Activated naive CD8-positive, alpha-beta T cell treated with anti-CD3 and anti-CD28 coated beads, Interleukin-2, amount 50 U/mL, for 16 hours (primary cell): ENCODE results near the gene NABP2.
A peak's percentile ranks its signal among the peaks of the same experiment; 100 is the strongest.
"Not testable (repeated sequence)": the region's sequence is repeated elsewhere in the genome, so short reads cannot be mapped to it uniquely, and the experiment has no call there.

Experiments
- DNase-seq: peaks from one replicate; pipeline ENCODE4 v3.0.0-alpha.2; 2020; ENCODE audit warnings: low read depth, low spot score

NABP2 gene

GRCh38 chr12:56224102-56224701, at the start of gene NABP2:
Gene NABP2, plus strand, starts transcription at chr12:56224342. Its CDS starts 515 bp downstream, at chr12:56224857.
- peak; percentile 89 for DNase-seq

DNA sequence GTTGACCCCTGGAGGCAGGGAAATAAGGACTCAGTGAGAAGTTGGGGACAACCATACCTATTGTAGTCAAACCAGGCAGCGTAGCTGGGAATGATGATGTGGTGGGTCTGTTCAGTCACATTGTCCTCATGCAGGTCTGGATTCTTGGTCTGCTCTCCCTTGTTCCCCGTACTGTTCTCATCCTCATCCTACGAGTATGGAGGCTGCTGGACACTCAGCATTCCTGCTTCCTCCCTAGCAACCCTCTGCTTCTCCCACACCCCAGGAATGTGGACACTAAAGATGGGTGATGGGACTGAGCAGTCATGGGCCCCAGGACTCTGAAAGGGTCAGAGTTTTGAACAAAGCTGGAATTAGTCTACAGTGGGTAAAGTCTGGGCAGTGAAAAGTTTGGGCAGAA, 45.8 kb upstream of the NABP2 start:
- DNase-seq: no peak

GRCh38 chr12:56186957-56187356, 37.2 kb upstream of the NABP2 start:
- DNase-seq: no peak

DNA sequence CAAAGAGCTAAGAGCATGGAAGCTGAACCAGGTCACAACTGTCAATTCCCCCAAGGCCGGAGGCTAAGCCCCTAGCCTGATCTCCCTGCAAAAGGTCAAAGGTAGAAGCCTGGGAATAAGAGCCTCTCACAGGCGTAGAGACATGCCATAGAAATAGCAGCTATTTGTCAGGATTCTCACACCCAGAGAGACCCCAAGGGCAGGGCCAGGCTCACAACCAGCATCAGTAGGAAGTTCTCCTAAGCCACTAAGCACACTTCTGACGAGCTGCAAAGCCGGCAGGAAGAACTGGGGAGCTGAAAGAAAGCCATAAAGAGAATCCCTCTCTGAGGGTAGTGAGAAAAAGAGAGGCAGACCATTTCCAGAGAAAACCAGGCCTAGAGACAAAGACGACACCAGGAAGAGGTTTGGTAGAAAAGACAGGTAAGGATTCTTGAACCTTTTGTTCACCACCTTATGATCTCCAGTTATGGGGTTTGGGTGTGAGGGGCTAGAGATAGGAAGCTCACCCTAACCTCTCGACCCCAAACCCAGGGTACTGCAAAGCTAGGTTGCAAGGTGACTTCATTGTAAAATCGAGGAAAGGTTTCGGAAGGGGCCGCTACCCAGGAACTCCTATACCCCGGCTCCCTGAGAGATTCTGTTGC, 35.9 kb upstream of the NABP2 start:
- no peak for DNase-seq

DNA sequence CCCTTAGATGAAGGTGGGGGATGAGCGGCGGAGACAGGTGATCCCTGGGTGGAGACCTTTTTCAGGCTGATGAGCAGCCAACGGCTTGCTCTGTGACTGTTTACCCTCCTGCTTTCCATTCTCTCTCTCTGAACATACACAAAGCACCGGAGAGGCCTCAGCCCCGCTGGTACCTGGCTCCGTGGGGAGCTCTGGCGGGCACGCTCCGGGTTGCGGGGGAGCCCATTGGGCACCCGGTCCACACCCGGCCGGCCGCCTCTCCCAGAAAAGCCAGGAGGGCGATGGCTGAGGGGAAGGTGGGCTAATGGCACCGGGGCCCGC, 35.4 kb upstream of the NABP2 start:
- DNase-seq: no peak

- peak; percentile 65 for DNase-seq
Measured at GRCh38 chr12:56189099-56189917, 34.8 kb upstream of the NABP2 start, which contains the start of gene SMARCC2. Gene SMARCC2, minus strand, starts transcription at chr12:56189483. Its CDS starts 22 bp downstream, at chr12:56189461.

- peak; percentile 69 for DNase-seq
Measured at GRCh38 chr12:56189918-56190694, 34.0 kb upstream of the NABP2 start.

DNA sequence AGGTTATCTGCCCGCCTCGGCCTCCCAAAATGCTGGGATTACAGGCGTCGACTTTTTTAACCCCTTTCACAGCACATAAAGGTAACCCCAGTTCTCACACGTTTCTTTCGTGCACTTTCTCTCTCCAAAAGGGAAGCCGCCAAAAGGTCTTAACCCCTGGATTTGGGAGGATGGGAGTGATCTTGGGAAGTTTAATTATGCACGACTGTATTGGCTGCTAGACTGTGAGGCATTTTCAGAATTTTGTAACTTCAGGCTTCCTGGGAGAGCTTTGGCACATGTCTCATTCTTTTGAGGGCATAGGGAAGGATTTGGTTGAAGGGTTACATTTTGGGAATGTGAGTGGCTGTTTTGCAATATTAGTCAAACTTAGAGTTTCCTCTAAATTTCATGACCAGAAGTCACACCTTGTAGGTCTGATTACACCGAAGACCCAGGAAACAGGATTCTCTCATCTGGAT, 33.4 kb upstream of the NABP2 start:
- no peak for DNase-seq

DNA sequence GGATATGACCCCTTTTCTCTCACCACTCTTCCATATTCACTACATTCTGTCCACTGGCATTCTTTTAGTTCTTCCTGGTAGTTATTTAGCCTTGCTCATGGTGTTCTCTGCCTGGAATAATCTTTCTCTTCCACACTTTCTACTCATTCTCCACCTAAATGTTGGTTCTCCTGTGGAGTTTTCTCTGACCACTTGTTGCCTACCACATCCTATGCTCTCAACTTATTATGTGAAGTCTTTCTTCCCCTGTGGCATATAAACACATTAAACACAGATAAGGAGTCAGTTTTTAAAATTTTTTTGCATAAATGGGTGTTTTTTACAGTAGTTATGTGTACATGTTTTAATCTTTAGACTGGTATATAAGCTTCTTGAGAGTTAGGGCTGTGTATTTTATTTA, 31.6 kb upstream of the NABP2 start:
- no peak for DNase-seq

DNA sequence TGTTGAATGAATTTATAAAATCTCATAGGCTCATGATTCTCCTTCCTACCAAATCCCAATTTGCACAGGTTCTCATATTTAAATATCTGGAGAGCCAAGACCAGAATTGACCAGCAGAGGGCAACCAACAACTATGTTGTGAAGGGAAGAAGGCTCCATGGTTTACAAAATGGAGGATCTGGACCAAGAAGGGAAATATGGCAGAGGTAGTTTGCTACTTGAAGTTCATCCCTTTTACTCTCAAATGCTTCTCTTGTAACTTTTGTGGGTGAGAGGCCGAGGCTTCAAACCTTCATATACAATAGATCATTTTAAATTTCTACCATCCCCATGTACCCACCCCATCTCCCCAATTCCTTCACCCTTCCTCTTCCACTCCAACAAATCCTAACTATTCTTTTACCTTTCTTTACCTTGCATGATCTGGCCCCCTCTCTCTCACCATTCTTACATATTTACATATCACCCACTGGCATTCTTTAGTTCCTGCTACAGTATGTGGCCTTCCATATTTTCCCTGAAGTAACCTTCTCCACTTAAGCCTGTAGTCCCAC, 31.0 kb upstream of the NABP2 start:
- DNase-seq: peak; percentile 46

GRCh38 chr12:56196818-56197550, 27.2 kb upstream of the NABP2 start:
- DNase-seq: not testable (repeated sequence)

DNA sequence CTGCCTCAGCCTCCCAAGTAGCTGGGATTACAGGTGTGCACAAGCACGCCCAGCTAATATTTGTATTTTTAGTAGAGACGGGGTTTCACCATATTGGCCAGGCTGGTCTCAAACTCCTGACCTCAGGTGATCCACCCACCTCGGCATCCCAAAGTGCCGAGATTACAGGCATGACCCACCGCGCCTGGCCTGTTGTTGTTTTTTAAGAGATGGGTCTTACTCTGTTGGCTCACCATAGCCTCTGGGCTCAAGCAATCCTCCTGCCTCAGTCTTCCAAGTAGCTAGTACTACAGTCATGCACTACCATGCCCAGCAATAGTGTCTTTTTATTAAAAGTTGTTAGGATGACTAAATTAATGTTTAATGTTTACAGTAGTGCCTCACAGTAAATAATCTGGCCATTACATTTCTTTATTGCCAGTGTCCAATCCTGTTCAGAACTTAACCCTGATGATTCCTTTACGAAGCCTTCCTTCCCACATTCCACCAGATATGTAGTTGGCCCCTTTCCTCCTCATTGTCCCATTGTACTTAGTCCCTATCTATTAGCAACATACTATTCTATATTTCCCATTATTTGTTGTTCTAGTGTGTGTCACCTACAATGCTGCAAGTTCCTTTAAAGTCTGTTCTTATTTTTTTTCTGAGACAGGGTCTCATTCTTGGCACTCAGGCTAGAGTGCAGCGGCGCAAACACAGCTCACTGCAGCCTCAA, 26.1 kb upstream of the NABP2 start:
- no peak for DNase-seq

- DNase-seq: no peak
Measured at GRCh38 chr12:56198836-56199235, 25.3 kb upstream of the NABP2 start.

DNA sequence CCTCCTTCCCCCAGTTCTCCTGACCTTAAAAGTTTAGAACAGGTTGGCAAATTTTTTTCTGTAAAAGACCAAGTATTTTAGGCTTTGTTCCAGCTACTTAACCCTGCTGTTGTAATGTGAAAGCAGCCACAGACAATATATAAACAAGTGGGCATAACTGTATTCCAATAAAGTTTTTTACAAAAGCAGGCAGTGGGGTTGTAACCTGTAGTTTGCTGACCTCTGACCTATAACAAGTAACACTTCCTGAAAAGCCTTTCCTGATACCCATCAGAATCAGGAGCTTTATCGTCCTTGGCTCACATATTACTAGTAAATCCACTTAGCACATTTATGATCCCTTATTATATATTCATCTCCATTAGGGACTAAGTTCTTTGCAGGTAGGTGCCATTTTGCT, 21.8 kb upstream of the NABP2 start:
- no peak for DNase-seq

- no peak for DNase-seq
Measured at GRCh38 chr12:56202838-56203237, 21.3 kb upstream of the NABP2 start.

DNA sequence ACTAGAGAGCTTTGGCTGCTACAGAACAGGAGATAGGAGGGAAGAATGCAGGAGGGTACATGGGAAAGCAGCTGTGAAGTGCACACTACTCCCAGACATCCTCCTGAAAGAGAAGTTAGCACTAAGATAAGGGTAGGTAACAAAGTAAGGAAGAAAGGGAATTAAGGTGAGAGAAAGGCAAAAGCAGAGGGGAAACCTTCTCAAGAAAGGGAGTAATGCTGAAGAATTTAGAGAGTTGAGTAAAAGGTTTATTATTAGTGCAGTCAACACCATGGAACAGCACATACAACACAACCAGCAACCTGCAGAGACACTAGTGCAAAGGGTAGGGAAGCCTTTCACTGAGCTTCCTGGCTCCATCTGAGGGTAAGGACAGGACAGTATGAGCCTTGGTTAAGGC, 19.9 kb upstream of the NABP2 start:
- no peak for DNase-seq

GRCh38 chr12:56205445-56205844, 18.7 kb upstream of the NABP2 start:
- no peak for DNase-seq

DNA sequence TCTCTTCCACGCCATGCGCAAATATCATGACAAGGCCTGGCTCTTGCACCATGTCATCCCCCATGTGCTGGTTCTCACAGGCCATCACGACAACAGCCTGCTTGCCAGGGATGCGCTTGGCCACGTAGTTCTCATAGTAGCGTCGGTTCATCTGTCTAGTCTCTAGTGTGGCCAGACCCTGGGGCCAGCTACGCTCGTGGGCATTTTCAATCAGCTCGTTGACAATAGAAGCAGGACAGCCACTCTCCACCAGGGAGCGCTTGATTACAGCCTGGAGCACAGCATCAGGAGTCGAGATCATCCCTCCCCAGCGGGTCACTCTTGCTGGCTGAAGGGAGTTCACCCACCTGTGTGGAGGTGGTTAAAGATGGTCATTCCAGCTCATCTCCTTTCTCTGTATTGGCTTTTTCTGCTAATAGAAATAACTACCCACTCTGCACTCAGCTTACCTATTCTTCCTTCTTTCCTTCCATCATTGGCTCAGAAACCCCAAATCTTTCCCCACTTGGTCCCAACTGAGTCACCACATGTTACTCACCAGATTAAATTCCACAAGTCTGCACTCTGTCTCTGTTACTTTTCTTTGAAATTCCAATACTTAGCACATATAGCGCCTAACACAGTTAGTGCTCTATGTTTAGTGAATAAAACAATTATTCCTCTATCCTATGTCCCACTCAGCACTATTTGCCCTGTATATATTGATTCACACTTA, 17.5 kb upstream of the NABP2 start:
- DNase-seq: no peak

DNA sequence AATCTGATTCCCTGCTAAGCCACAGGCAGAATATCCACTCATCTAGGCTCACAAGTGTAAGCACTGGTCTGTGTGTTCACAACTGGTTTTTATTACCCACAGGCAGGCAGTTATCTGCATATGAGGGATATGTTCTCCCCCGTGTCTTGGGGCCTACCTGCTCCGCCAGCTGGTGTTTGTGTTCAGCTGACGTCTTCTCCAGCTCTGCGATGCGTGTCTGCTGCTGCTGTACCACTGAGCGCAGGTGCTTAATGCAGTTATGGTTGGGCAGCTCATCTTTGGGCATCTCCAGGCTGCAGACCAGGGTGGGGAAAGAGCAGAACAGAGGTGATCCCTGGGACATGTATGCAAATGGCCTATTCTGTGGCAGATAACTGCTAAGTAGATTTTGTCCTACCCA, 16.1 kb upstream of the NABP2 start:
- no peak for DNase-seq

DNA sequence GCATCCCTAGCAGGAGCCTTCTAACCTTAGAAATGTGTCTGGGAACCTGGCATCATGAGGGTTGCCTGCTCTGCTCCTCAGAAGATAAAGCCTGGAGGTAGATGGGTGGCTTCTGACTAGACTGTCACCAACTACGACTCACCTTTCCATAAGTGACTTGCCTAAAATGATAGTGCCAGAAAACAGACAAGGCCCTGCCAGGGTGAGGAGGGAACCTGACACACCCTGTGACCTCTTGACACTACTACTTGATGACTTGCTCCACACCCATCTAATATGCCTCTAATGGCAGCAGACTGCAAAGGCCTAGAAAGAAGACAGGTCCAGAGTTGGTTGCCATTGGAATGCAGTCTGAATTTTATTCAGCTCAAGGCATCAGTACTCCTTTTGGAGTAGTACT, 11.8 kb upstream of the NABP2 start:
- no peak for DNase-seq
